Mucosa of rectum (tissue), 2 donors: ENCODE measurements around the gene CAMK2D.
A peak's percentile ranks its signal among the peaks of the same experiment; 100 is the strongest.
"Not testable (repeated sequence)": the region's sequence is repeated elsewhere in the genome, so short reads cannot be mapped to it uniquely, and the experiment has no call there.

Experiments
- H3K27ac ChIP-seq, 2 donors: one replicate each; pipeline ENCODE4 v1.7.0; 2013; ENCODE audit warnings: inconsistent platforms in 2 of 2, low read depth in 2 of 2, low read length in 2 of 2
- H3K27me3 ChIP-seq, 2 donors: one replicate each; pipeline ENCODE4 v1.7.0; 2013; ENCODE audit warnings: low read length in 2 of 2; ENCODE audit not compliant: control insufficient read depth in 2 of 2, insufficient read depth in 2 of 2
- H3K36me3 ChIP-seq, 2 donors: one replicate each; pipeline ENCODE4 v1.7.0; 2013; ENCODE audit warnings: low read length in 2 of 2; ENCODE audit not compliant: control insufficient read depth in 2 of 2, insufficient read depth in 2 of 2
- H3K4me1 ChIP-seq, 2 donors: one replicate each; pipeline ENCODE4 v1.7.0; 2013; ENCODE audit warnings: low read length in 2 of 2, mild to moderate bottlenecking in 1 of 2; ENCODE audit not compliant: control insufficient read depth in 2 of 2, insufficient read depth in 2 of 2
- H3K4me3 ChIP-seq, 2 donors: one replicate each; pipeline ENCODE4 v1.7.0; 2013; ENCODE audit warnings: low read length in 2 of 2
- H3K9ac ChIP-seq, 2 donors: one replicate each; pipeline ENCODE4 v1.7.0; 2013; ENCODE audit warnings: low read length in 2 of 2, low read depth in 1 of 2, mild to moderate bottlenecking in 1 of 2
- H3K9me3 ChIP-seq, 2 donors: one replicate each; pipeline ENCODE4 v1.7.0; 2013; ENCODE audit warnings: low read length in 2 of 2; ENCODE audit not compliant: control insufficient read depth in 2 of 2
- donor health status: healthy.
- donor health status: Normal muscosa, but diverticular disease.

Gene CAMK2D

GRCh38 chr4:113692809-113693411, 68.6 kb downstream of the CAMK2D start:
- Histone ChIP-seq H3K27me3 (no peaks in the 10 kb centered on the region), H3K9ac (no peak overlapping the region), H3K9me3 (no peaks in the 10 kb centered on the region), H3K27ac (peak overlapping the region; percentile 62 to 71), H3K4me1 (peaks cover 6 to 9% of the 10 kb centered on the region in 2 donors), H3K36me3 (no peaks in the 10 kb centered on the region), H3K4me3 (peak overlapping the region; percentile 28 to 51)

DNA sequence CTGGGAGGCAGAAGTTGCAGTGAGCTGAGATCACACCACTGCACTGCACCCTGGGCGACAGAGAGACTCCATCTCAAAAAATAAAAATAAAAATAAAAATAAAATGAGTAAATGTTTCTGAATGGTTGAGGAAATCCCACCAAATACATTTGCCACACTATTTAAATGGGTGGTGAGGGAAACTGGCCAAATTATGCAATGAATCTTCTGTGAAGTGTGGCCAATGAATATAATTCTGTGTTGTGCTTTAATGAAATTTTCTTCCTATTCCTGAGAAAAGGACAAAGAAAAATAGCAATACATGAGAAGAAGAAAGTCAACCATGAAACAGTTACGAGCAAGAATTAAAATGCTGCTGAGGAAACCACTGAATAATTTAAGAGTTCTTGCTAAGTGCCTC, 69.9 kb downstream of the CAMK2D start:
- no peak overlapping the region for H3K27ac ChIP-seq
- no peaks in the 10 kb centered on the region for H3K36me3 ChIP-seq
- no peak overlapping the region for H3K9ac ChIP-seq
- H3K9me3 ChIP-seq = no peaks in the 10 kb centered on the region
- no peak overlapping the region for H3K4me3 ChIP-seq
- no peaks in the 10 kb centered on the region for H3K27me3 ChIP-seq
- H3K4me1 ChIP-seq = peaks cover 6 to 9% of the 10 kb centered on the region in 2 donors

DNA sequence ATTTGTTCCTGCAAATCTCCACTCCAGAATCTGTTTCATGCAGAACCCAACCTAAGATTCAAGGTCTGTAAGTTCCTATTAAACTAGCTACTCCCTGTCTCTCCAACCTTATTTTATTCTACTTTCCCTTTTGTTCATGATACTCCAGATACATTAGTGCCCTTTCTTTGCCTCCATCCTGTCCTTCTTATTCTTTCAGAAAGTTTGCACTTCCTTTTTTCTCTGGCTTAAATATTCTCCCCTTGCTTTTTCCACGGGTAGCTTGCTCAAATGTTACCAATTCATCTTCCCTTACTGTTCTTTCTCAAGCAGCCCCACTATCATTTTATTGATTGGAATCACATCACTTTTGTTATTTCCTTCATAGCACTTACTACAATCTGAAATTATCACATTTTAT, 72.1 kb downstream of the CAMK2D start:
- no peaks in the 10 kb centered on the region for H3K27me3 ChIP-seq
- H3K4me1 ChIP-seq = peaks cover 11 to 12% of the 10 kb centered on the region in 2 donors
- no peaks in the 10 kb centered on the region for H3K9me3 ChIP-seq
- H3K27ac ChIP-seq = no peak overlapping the region
- H3K4me3 ChIP-seq = no peak overlapping the region
- no peaks in the 10 kb centered on the region for H3K36me3 ChIP-seq
- H3K9ac ChIP-seq = no peak overlapping the region

GRCh38 chr4:113687067-113687718, 74.3 kb downstream of the CAMK2D start:
- Histone ChIP-seq H3K36me3 (no peaks in the 10 kb centered on the region), H3K9me3 (no peaks in the 10 kb centered on the region), H3K9ac (no peak overlapping the region), H3K27me3 (no peaks in the 10 kb centered on the region), H3K4me1 (peaks cover 6 to 9% of the 10 kb centered on the region in 2 donors), H3K4me3 (no peak overlapping the region), H3K27ac (no peak overlapping the region)

GRCh38 chr4:113685157-113685556, 76.4 kb downstream of the CAMK2D start:
- not testable (repeated sequence) for H3K4me3 ChIP-seq, H3K27me3 ChIP-seq, H3K36me3 ChIP-seq, H3K9me3 ChIP-seq, H3K4me1 ChIP-seq, H3K9ac ChIP-seq
- peak overlapping the region; percentile 40 to 65 for H3K27ac ChIP-seq

GRCh38 chr4:113684534-113685091, 76.9 kb downstream of the CAMK2D start:
- Histone ChIP-seq H3K27ac (peak overlapping the region; percentile 40 to 65), H3K4me1 (peaks cover 6 to 9% of the 10 kb centered on the region in 2 donors), H3K9ac (peak overlapping the region in 1 of 2 donors; percentile 2), H3K9me3 (no peaks in the 10 kb centered on the region), H3K4me3 (no peak overlapping the region), H3K27me3 (no peaks in the 10 kb centered on the region), H3K36me3 (no peaks in the 10 kb centered on the region)

- Histone ChIP-seq H3K9me3 (no peaks in the 10 kb centered on the region), H3K9ac (no peak overlapping the region), H3K4me3 (no peak overlapping the region), H3K36me3 (no peaks in the 10 kb centered on the region), H3K4me1 (peaks cover 6 to 9% of the 10 kb centered on the region in 2 donors), H3K27me3 (no peaks in the 10 kb centered on the region), H3K27ac (peak overlapping the region in 1 of 2 donors; percentile 0)
Observed at GRCh38 chr4:113682730-113683537, 78.6 kb downstream of the CAMK2D start.

GRCh38 chr4:113678641-113679040, 82.9 kb downstream of the CAMK2D start:
- H3K9ac ChIP-seq = no peak overlapping the region
- no peak overlapping the region for H3K4me3 ChIP-seq
- H3K36me3 ChIP-seq = peaks cover 0 to 3% of the 10 kb centered on the region in 2 donors
- no peaks in the 10 kb centered on the region for H3K27me3 ChIP-seq
- H3K27ac ChIP-seq = no peak overlapping the region
- H3K4me1 ChIP-seq = peaks cover 0 to 7% of the 10 kb centered on the region in 2 donors
- no peaks in the 10 kb centered on the region for H3K9me3 ChIP-seq

DNA sequence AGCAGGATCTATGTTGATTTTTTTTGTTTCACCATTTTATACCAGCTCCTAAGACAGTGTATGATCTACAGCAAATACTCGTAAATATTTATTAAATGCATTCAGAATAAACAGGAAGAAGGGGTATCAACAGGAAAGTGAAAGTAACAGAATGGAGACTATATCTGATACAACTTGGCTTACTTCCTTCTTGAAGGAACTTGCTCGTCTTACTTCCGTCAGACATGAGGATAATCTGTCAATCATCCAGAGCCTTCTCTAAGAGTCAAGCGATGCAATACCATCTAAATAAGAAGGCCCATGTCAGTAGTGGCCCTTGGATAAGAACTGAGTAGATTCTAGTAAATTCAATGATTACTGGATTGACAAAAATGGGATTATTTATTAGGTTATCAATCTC, 84.2 kb downstream of the CAMK2D start:
- no peak overlapping the region for H3K4me3 ChIP-seq
- H3K4me1 ChIP-seq = peaks cover 0 to 7% of the 10 kb centered on the region in 2 donors
- no peaks in the 10 kb centered on the region for H3K27me3 ChIP-seq
- no peak overlapping the region for H3K27ac ChIP-seq
- H3K9ac ChIP-seq = no peak overlapping the region
- H3K36me3 ChIP-seq = peaks cover 0 to 3% of the 10 kb centered on the region in 2 donors
- H3K9me3 ChIP-seq = no peaks in the 10 kb centered on the region
